Skeletal muscle tissue (tissue), 4 donors: Measurements from ENCODE around the gene SLC8A1. TPM values are rescaled to one million over a fixed set of nuclear protein-coding genes. Genes with fewer than 3 reads are reported as not detected.

Experiments used
- H3K27ac ChIP-seq: one replicate; pipeline ENCODE4 v1.7.0; 2013; ENCODE audit warnings: mild to moderate bottlenecking, low read depth, low read length, inconsistent platforms
- H3K27me3 ChIP-seq, 3 donors: one replicate each; pipeline ENCODE4 v1.7.0; 2013; ENCODE audit warnings: low read length in 3 of 3; ENCODE audit not compliant: control insufficient read depth in 3 of 3, insufficient read depth in 3 of 3
- H3K36me3 ChIP-seq, 3 donors: one replicate each; pipeline ENCODE4 v1.7.0; 2013; ENCODE audit warnings: low read length in 3 of 3; ENCODE audit not compliant: control insufficient read depth in 3 of 3, insufficient read depth in 3 of 3
- H3K4me1 ChIP-seq, 3 donors: one replicate each; pipeline ENCODE4 v1.7.0; 2013; ENCODE audit warnings: low read length in 3 of 3, mild to moderate bottlenecking in 3 of 3; ENCODE audit not compliant: control insufficient read depth in 3 of 3, insufficient read depth in 3 of 3
- H3K4me3 ChIP-seq, 3 donors: one replicate each; pipeline ENCODE4 v1.7.0; 2013; ENCODE audit warnings: low read length in 3 of 3
- H3K9ac ChIP-seq, 3 donors: one replicate each; pipeline ENCODE4 v1.7.0; 2013; ENCODE audit warnings: low read length in 3 of 3, mild to moderate bottlenecking in 3 of 3, moderate library complexity in 2 of 3, low read depth in 1 of 3
- H3K9me3 ChIP-seq, 3 donors: one replicate each; pipeline ENCODE4 v1.7.0; 2013; ENCODE audit warnings: low read length in 3 of 3; ENCODE audit not compliant: control insufficient read depth in 3 of 3
- total RNA-seq: library from RNA; depleted of rRNA; stranded (reverse); fragments of >200 nt; gene quantifications from one replicate; pipeline ENCODE4 v1.2.3, GENCODE V29; 2014
- donor health status: Osteomylitis.

Gene SLC8A1
- total RNA-seq, 1 donor from 2014 or later, result 45.9 TPM

DNA sequence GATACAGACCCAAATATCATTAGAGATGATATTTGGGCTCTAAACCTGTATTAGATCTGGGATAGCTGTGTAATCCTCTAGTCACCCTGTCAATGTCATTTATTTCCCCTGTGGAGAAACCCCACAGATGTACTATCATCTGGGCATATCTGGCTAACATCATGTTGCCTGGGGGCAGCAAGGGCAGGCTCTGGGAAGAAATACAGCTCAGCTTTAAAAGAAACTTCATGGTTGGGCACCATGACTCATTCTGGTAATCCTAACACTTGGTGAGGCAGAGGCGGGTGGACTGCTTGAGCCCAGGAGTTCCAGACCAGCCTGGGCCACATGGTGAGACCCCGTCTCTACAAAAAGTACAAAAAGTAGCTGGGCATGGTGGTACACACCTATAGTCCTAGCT, 282.5 kb downstream of the SLC8A1 start:
- H3K36me3 ChIP-seq, result no peaks in the 10 kb centered on the region
- H3K27ac ChIP-seq, result no peak overlapping the region
- no peaks in the 10 kb centered on the region for H3K9me3 ChIP-seq
- H3K9ac ChIP-seq, result no peak overlapping the region
- H3K4me1 ChIP-seq, result peaks cover 0 to 4% (median 4%) of the 10 kb centered on the region in 3 donors
- H3K4me3 ChIP-seq, result no peak overlapping the region
- H3K27me3 ChIP-seq, result no peaks in the 10 kb centered on the region

DNA sequence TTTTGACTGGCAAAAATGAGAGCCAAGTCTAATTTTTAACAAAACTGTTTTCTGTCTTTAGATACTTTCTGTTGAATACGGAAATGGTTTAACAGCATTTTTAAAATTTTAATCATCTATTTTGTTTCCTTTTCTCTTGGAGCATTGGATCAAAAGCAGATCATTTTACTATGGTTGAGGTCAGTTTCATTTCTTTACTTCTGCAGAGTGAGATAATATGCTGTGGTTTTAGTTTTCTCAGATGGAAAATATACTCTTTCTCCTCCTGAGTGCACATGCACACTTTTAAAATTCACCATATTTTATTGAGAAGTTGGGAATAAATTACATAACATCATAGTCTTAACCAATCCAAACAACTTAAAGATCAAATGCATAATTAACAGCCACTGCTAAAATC, 283.3 kb downstream of the SLC8A1 start:
- Histone ChIP-seq H3K4me3 (no peak overlapping the region), H3K27me3 (no peaks in the 10 kb centered on the region), H3K9ac (no peak overlapping the region), H3K9me3 (no peaks in the 10 kb centered on the region), H3K27ac (no peak overlapping the region), H3K4me1 (peaks cover 0 to 4% (median 4%) of the 10 kb centered on the region in 3 donors), H3K36me3 (no peaks in the 10 kb centered on the region)

- H3K9ac ChIP-seq, result no peak overlapping the region
- H3K4me3 ChIP-seq, result no peak overlapping the region
- H3K4me1 ChIP-seq, result peaks cover 0 to 4% (median 4%) of the 10 kb centered on the region in 3 donors
- H3K27ac ChIP-seq, result no peak overlapping the region
- no peaks in the 10 kb centered on the region for H3K36me3 ChIP-seq
- no peaks in the 10 kb centered on the region for H3K27me3 ChIP-seq
- no peaks in the 10 kb centered on the region for H3K9me3 ChIP-seq
Measured at GRCh38 chr2:40168032-40168431, 283.9 kb downstream of the SLC8A1 start.

GRCh38 chr2:40166006-40166405, 285.9 kb downstream of the SLC8A1 start:
- peaks cover 0 to 4% (median 4%) of the 10 kb centered on the region in 3 donors for H3K4me1 ChIP-seq
- H3K36me3 ChIP-seq, result no peaks in the 10 kb centered on the region
- no peaks in the 10 kb centered on the region for H3K9me3 ChIP-seq
- H3K27me3 ChIP-seq, result no peaks in the 10 kb centered on the region
- H3K9ac ChIP-seq, result no peak overlapping the region
- no peak overlapping the region for H3K4me3 ChIP-seq
- H3K27ac ChIP-seq, result no peak overlapping the region

GRCh38 chr2:40165509-40165844, 286.4 kb downstream of the SLC8A1 start:
- H3K9ac ChIP-seq, result no peak overlapping the region
- H3K36me3 ChIP-seq, result no peaks in the 10 kb centered on the region
- H3K9me3 ChIP-seq, result no peaks in the 10 kb centered on the region
- H3K27ac ChIP-seq, result no peak overlapping the region
- H3K4me3 ChIP-seq, result no peak overlapping the region
- peaks cover 0 to 4% (median 4%) of the 10 kb centered on the region in 3 donors for H3K4me1 ChIP-seq
- no peaks in the 10 kb centered on the region for H3K27me3 ChIP-seq

GRCh38 chr2:40164736-40165508, 287.0 kb downstream of the SLC8A1 start:
- no peaks in the 10 kb centered on the region for H3K36me3 ChIP-seq

DNA sequence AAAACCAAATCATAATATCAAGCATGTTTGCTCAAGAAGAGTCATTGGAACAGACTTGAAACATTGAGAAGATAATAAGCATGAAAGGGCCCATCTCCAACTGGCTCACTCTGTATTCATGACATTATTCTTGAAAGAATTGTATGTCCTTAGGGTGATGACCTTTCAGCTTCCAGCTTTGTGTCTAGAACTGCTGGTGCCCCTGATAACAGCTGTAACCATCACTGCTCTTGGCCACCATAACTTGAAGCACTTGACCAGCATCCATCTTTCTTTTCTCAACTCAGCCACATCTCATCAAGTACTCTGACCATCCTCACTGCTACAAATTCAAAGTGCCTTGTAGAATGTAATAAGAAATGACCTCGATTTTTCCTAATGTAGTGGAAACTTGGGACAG, 289.9 kb downstream of the SLC8A1 start:
- Histone ChIP-seq H3K27ac (no peak overlapping the region), H3K27me3 (no peaks in the 10 kb centered on the region), H3K9ac (no peak overlapping the region), H3K4me3 (no peak overlapping the region), H3K36me3 (no peaks in the 10 kb centered on the region), H3K4me1 (peaks cover 0 to 4% (median 4%) of the 10 kb centered on the region in 3 donors), H3K9me3 (no peaks in the 10 kb centered on the region)

More at GRCh38 chr2:40164736-40165508, 287.0 kb downstream of the SLC8A1 start:
- Histone ChIP-seq H3K4me1 (peaks cover 0 to 4% (median 4%) of the 10 kb centered on the region in 3 donors), H3K9ac (no peak overlapping the region), H3K27ac (no peak overlapping the region), H3K9me3 (no peaks in the 10 kb centered on the region), H3K4me3 (no peak overlapping the region), H3K27me3 (no peaks in the 10 kb centered on the region)

DNA sequence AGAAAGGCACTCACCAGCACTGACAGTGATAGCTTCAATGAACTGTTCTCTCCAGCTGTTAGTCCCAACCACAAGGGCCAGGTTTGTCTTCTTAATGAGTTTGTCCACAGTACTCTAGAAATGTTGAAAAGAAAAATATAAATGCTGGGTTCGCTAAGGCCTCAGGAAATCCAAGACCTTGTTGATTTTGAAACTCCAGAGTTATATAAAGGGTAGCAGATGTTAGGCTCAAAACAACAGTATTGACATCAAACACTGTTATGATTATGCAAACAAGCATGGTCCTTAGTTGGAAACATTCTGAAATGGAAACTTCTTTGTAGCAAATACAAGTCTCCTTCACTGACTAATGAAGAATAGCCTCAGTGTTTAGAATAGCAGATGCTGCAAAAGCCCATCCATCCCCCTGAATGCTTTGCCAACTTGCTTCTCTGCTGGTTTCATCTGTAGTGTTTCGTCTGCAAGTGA, 291.1 kb downstream of the SLC8A1 start:
- H3K9ac ChIP-seq, result no peak overlapping the region
- peaks cover 0 to 2% (median under 1%) of the 10 kb centered on the region in 3 donors for H3K4me1 ChIP-seq
- no peak overlapping the region for H3K27ac ChIP-seq
- no peaks in the 10 kb centered on the region for H3K27me3 ChIP-seq
- no peak overlapping the region for H3K4me3 ChIP-seq
- H3K36me3 ChIP-seq, result no peaks in the 10 kb centered on the region
- H3K9me3 ChIP-seq, result no peaks in the 10 kb centered on the region

DNA sequence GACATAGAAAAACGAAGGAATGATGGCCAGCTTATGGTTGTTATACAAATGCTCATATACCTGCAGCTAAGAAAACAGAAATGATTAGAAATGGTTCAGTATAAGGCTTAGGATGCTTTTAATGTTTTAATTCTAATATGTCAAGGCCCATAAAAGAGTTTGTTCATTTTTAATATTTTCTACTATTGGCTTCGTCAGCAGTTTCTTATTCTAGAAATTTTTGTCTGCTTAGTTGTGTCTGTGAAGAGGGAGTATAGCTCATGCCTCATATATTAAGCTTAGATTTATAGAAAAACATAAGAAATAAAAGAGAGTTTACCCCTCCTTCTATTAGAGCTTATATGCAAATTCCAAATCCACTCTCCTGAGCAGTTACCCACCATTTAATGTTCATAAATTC, 292.6 kb downstream of the SLC8A1 start:
- no peak overlapping the region for H3K27ac ChIP-seq
- H3K9ac ChIP-seq, result no peak overlapping the region
- H3K9me3 ChIP-seq, result no peaks in the 10 kb centered on the region
- H3K4me1 ChIP-seq, result no peaks in the 10 kb centered on the region
- H3K27me3 ChIP-seq, result no peaks in the 10 kb centered on the region
- no peak overlapping the region for H3K4me3 ChIP-seq
- no peaks in the 10 kb centered on the region for H3K36me3 ChIP-seq

DNA sequence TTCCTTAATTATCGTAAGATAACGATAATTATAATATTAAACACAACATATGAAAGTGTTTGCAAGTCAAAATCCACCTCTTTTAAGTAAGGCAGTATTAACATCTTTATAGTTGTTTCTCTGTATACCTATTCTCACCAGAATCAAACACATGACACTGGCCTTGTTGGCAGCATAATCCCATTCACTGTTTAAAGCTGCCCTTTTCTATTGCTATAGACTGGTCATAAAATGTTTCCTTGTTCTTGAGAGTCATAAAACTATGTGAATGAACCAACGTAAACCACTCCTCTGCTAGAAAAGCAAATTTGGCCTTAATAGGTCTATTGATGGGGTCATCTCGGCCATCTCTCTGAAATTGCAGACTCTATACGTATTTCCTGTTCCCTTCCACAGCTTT, 293.1 kb downstream of the SLC8A1 start:
- H3K4me1 ChIP-seq, result no peaks in the 10 kb centered on the region
- no peaks in the 10 kb centered on the region for H3K9me3 ChIP-seq
- no peak overlapping the region for H3K9ac ChIP-seq
- H3K27me3 ChIP-seq, result no peaks in the 10 kb centered on the region
- H3K27ac ChIP-seq, result no peak overlapping the region
- H3K36me3 ChIP-seq, result no peaks in the 10 kb centered on the region
- no peak overlapping the region for H3K4me3 ChIP-seq
